HepG2 (cell line): ENCODE measurements around the gene TRAPPC4. TPM values are rescaled to one million over a fixed set of nuclear protein-coding genes. Genes with fewer than 3 reads are reported as not detected.

ENCODE experiments used
- ARID4A ChIP-seq: sonication (generic); formaldehyde crosslinking; IDR thresholded peaks from 2 replicates; pipeline ENCODE4 v1.5.0; 2020; ENCODE audit warnings: mild to moderate bottlenecking, missing genetic modification reagents, borderline replicate concordance
- DMTF1 ChIP-seq: sonication (generic); formaldehyde crosslinking; IDR thresholded peaks from 2 replicates; pipeline ENCODE4 v1.4.0; 2020; ENCODE audit warnings: mild to moderate bottlenecking, missing genetic modification reagents
- HIC2 ChIP-seq: sonication (generic); formaldehyde crosslinking; IDR thresholded peaks from 2 replicates; pipeline ENCODE4 v1.9.0; 2022; ENCODE audit warnings: low read depth, missing genetic modification reagents
- HNF1B ChIP-seq: sonication (generic); formaldehyde crosslinking; IDR thresholded peaks from 2 replicates; pipeline ENCODE4 v1.5.1; 2020; ENCODE audit warnings: mild to moderate bottlenecking, moderate library complexity, missing genetic modification reagents
- PLSCR1 ChIP-seq: sonication (generic); formaldehyde crosslinking; IDR thresholded peaks from 2 replicates; pipeline ENCODE4 v1.5.0; 2020; ENCODE audit warnings: missing genetic modification reagents, mild to moderate bottlenecking, borderline replicate concordance
- RARA ChIP-seq: IDR thresholded peaks from 2 replicates; pipeline ENCODE4 v1.6.1; 2016; ENCODE audit warnings: missing genetic modification reagents, missing compliant biosample characterization
- STAG1 ChIP-seq: sonication (generic); formaldehyde crosslinking; IDR thresholded peaks from 2 replicates; pipeline ENCODE4 v1.4.0; 2020; ENCODE audit warnings: missing genetic modification reagents
- ZBTB43 ChIP-seq: sonication (generic); formaldehyde crosslinking; conservative IDR thresholded peaks from 2 replicates; pipeline ENCODE4 v1.4.0; 2020; ENCODE audit warnings: missing genetic modification reagents
- ZNF18 ChIP-seq: sonication (generic); formaldehyde crosslinking; IDR thresholded peaks from 2 replicates; pipeline ENCODE4 v1.8.0; 2022; ENCODE audit warnings: mild to moderate bottlenecking, missing genetic modification reagents; ENCODE audit not compliant: insufficient replicate concordance
- ZNF746 ChIP-seq: sonication (generic); formaldehyde crosslinking; IDR thresholded peaks from 2 replicates; pipeline ENCODE4 v1.8.0; 2022; ENCODE audit warnings: mild to moderate bottlenecking, missing genetic modification reagents
- polyA plus RNA-seq, 8 experiments: library from polyadenylated mRNA; depleted of rRNA in 3 of 8; stranded (reverse) in 7 of 8; unstranded in 1 of 8; fragments of >200 nt; fragmentation: Illumina TruSeq in 4 of 8; extraction: Trizol in 4 of 8; gene quantifications; 2 replicates each; pipeline versions ENCODE4 v1.2.1 to v1.2.3, GENCODE V29; 2011 to 2016; ENCODE audit warnings: low read depth in 4 of 8, missing spikeins in 1 of 8, mixed read lengths in 1 of 8; ENCODE audit not compliant: insufficient read depth in 1 of 8
- total RNA-seq, 5 experiments: library from RNA; depleted of rRNA; stranded (reverse); fragments of >200 nt; fragmentation: Illumina TruSeq; extraction: Trizol; gene quantifications; 2 replicates each; pipeline ENCODE4 v1.2.3, GENCODE V29; 2016; ENCODE audit warnings: low read depth in 1 of 5

The TRAPPC4 gene
- total and polyA plus RNA-seq, 2 of the 13 experiments (the other 11 are each of a cell fraction or from before 2014, with no cell fraction given) = 97.4 to 140 TPM

- peak; percentile 73 for TF ChIP-seq STAG1 (CRISPR knock-in tag)
- TF ChIP-seq RARA (CRISPR knock-in tag) = peak; percentile 53
- no peak; the same call in 1 of the 2 replicates for TF ChIP-seq HNF1B (CRISPR knock-in tag)
- peak; percentile 79 for TF ChIP-seq ZNF18
- TF ChIP-seq ZNF746 (CRISPR knock-in tag) = peak; percentile 12; the same call in 1 of the 2 replicates
- peak; percentile 73; the same call in 1 of the 2 replicates for TF ChIP-seq ZBTB43 (CRISPR knock-in tag)
- peak; percentile 77; the same call in 1 of the 2 replicates for TF ChIP-seq ARID4A (CRISPR knock-in tag)
- TF ChIP-seq PLSCR1 (CRISPR knock-in tag) = no peak
- no peak; the same call in 1 of the 2 replicates for TF ChIP-seq DMTF1
- TF ChIP-seq HIC2 = no peak
Observed at GRCh38 chr11:119030329-119031047, 11.9 kb downstream of the TRAPPC4 start, which contains the start of gene SLC37A4 (continued).
